Lower leg skin (tissue), 3 donors: ENCODE measurements around the gene ESYT2.

ENCODE experiments used
- POLR2A ChIP-seq, 2 donors: fragments of 450-650 bp; IDR thresholded peaks; one replicate each; pipeline ENCODE4 v1.6.1; 2016 to 2017; ENCODE audit warnings: antibody characterized with exemption in 2 of 2, mild to moderate bottlenecking in 1 of 2, moderate library complexity in 1 of 2
- TF ChIP-seq, protein P1 (sequence below), 3 donors: fragments of 450-650 bp; IDR thresholded peaks; one replicate each; pipeline ENCODE4 v1.5.1; 2016; ENCODE audit warnings: antibody characterized with exemption in 3 of 3, mild to moderate bottlenecking in 3 of 3, moderate library complexity in 2 of 3

- TF ChIP-seq, protein P1, sequence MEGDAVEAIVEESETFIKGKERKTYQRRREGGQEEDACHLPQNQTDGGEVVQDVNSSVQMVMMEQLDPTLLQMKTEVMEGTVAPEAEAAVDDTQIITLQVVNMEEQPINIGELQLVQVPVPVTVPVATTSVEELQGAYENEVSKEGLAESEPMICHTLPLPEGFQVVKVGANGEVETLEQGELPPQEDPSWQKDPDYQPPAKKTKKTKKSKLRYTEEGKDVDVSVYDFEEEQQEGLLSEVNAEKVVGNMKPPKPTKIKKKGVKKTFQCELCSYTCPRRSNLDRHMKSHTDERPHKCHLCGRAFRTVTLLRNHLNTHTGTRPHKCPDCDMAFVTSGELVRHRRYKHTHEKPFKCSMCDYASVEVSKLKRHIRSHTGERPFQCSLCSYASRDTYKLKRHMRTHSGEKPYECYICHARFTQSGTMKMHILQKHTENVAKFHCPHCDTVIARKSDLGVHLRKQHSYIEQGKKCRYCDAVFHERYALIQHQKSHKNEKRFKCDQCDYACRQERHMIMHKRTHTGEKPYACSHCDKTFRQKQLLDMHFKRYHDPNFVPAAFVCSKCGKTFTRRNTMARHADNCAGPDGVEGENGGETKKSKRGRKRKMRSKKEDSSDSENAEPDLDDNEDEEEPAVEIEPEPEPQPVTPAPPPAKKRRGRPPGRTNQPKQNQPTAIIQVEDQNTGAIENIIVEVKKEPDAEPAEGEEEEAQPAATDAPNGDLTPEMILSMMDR (IDR thresholded peaks at IDR 0.05) = no peak
- TF ChIP-seq POLR2A (IDR thresholded peaks at IDR 0.05) = no peak
Measured at GRCh38 chr7:158824028-158824427, 5.3 kb downstream of the ESYT2 start.
